Ecto neural progenitor cell (in vitro differentiated cells): ENCODE results near the gene MESP2.

Source experiments
- DNase-seq: peaks from one replicate; pipeline ENCODE4 v3.0.0-alpha.2; 2018; ENCODE audit warnings: low spot score

Gene MESP2

GRCh38 chr15:89817701-89818280, 41.7 kb downstream of the MESP2 start:
- no peak for DNase-seq

GRCh38 chr15:89818287-89818686, 42.2 kb downstream of the MESP2 start:
- no peak for DNase-seq

GRCh38 chr15:89820666-89821611, 44.8 kb downstream of the MESP2 start:
- no peak for DNase-seq

- no peak for DNase-seq
Observed at GRCh38 chr15:89822026-89822425, 45.9 kb downstream of the MESP2 start.

- DNase-seq = no peak
Observed at GRCh38 chr15:89822611-89822950, 46.4 kb downstream of the MESP2 start.

GRCh38 chr15:89822951-89823711, 47.0 kb downstream of the MESP2 start:
- DNase-seq = no peak

- DNase-seq = no peak
Observed at GRCh38 chr15:89823836-89824606, 47.9 kb downstream of the MESP2 start.

GRCh38 chr15:89824607-89824867, 48.4 kb downstream of the MESP2 start:
- no peak for DNase-seq

- no peak for DNase-seq
Observed at GRCh38 chr15:89825271-89825940, 49.3 kb downstream of the MESP2 start.

- no peak for DNase-seq
Observed at GRCh38 chr15:89826671-89827655, 50.8 kb downstream of the MESP2 start.

GRCh38 chr15:89827829-89828228, 51.7 kb downstream of the MESP2 start:
- DNase-seq = no peak
